NCI-H2107 treated with DMSO at 0.1 percent for 48 hours (cell line): Measurements from ENCODE around the gene KIAA1614.

ENCODE experiments used
- DNase-seq: peaks from one replicate; lab custom pipeline; 2025; ENCODE audit not compliant: unreplicated experiment; lab: John Stamatoyannopoulos, UW

Gene KIAA1614

GRCh38 chr1:180997843-180998504 lies 85.3 kb downstream of the KIAA1614 start:
- no peak for DNase-seq
